ENCODE measurements around the gene SLC1A1. TPM values are rescaled to one million over a fixed set of nuclear protein-coding genes. Genes with fewer than 3 reads are reported as not detected.

Gene SLC1A1
- total RNA-seq, 6 donors from 2014 or later, result 16.8 to 62.5 (median 40.6) TPM

GRCh38 chr9:4584636-4585035, 94.4 kb downstream of the SLC1A1 start:
- ATAC-seq (ENCODE audit: low FRiP score in 2 of 2) (no peak), DNase-seq (no peak)
- Histone ChIP-seq H3K36me3 (peaks cover 0 to 19% (median 0%) of the 10 kb centered on the region in 4 donors), H3K27me3 (no peaks in the 10 kb centered on the region), H3K27ac (no peak overlapping the region), H3K4me3 (no peak overlapping the region), H3K9me3 (no peaks in the 10 kb centered on the region), H3K4me1 (peaks cover 0 to 8% (median 3%) of the 10 kb centered on the region in 4 donors)
- TF ChIP-seq EP300 (IDR thresholded peaks at IDR 0.05), result no peak
- TF ChIP-seq POLR2A (IDR thresholded peaks at IDR 0.05), result no peak
- no peak for TF ChIP-seq POLR2AphosphoS5 (IDR thresholded peaks at IDR 0.05)
- TF ChIP-seq CTCF (IDR thresholded peaks at IDR 0.05), result no peak
- 91 to 100% methylated on average over 1 of the region's 1 CpG for WGBS, 2 donors

- no peak overlapping the region for H3K27ac ChIP-seq
- whole genome bisulfite sequencing, 2 donors, result 93 to 94% methylated on average over 5 of the region's 5 CpGs
These were observed 94.9 kb downstream of the SLC1A1 start for GRCh38 chr9:4585135-4585534.

GRCh38 chr9:4588721-4589120, 98.5 kb downstream of the SLC1A1 start:
- peaks cover 3 to 16% (median 12%) of the 10 kb centered on the region in 4 donors for H3K4me1 ChIP-seq
- no peaks in the 10 kb centered on the region for H3K27me3 ChIP-seq
- no peak for DNase-seq
- peaks cover 0 to 14% (median 0%) of the 10 kb centered on the region in 4 donors for H3K36me3 ChIP-seq
- H3K4me3 ChIP-seq, result no peak overlapping the region
- H3K9me3 ChIP-seq, result no peaks in the 10 kb centered on the region
- ATAC-seq (ENCODE audit: low FRiP score in 2 of 2), result no peak
- 52 to 58% methylated on average over 2 of the region's 2 CpGs for WGBS, 2 donors
- no peak for TF ChIP-seq CTCF (IDR thresholded peaks at IDR 0.05)
- TF ChIP-seq EP300 (IDR thresholded peaks at IDR 0.05), result no peak
- TF ChIP-seq POLR2A (IDR thresholded peaks at IDR 0.05), result no peak
- no peak for TF ChIP-seq POLR2AphosphoS5 (IDR thresholded peaks at IDR 0.05)
- no peak overlapping the region for H3K27ac ChIP-seq

More at GRCh38 chr9:4585135-4585534, 94.9 kb downstream of the SLC1A1 start:
- no peak for ATAC-seq (ENCODE audit: low FRiP score in 2 of 2)
- Histone ChIP-seq H3K9me3 (no peaks in the 10 kb centered on the region), H3K4me3 (no peak overlapping the region), H3K27me3 (no peaks in the 10 kb centered on the region), H3K4me1 (peaks cover 0 to 8% (median 3%) of the 10 kb centered on the region in 4 donors), H3K36me3 (peaks cover 0 to 19% (median 0%) of the 10 kb centered on the region in 4 donors)
- no peak for DNase-seq
- TF ChIP-seq CTCF (IDR thresholded peaks at IDR 0.05) (no peak), EP300 (IDR thresholded peaks at IDR 0.05) (no peak), POLR2A (IDR thresholded peaks at IDR 0.05) (no peak), POLR2AphosphoS5 (IDR thresholded peaks at IDR 0.05) (no peak)

GRCh38 chr9:4590430-4591122, 100.3 kb downstream of the SLC1A1 start:
- H3K36me3 ChIP-seq, result no peaks in the 10 kb centered on the region
- peak in 1 of 2 donors; percentile 49 for ATAC-seq (ENCODE audit: low FRiP score in 2 of 2)
- TF ChIP-seq CTCF (IDR thresholded peaks at IDR 0.05) (no peak), POLR2A (IDR thresholded peaks at IDR 0.05) (no peak), POLR2AphosphoS5 (IDR thresholded peaks at IDR 0.05) (no peak), EP300 (IDR thresholded peaks at IDR 0.05) (no peak)
- H3K27me3 ChIP-seq, result no peaks in the 10 kb centered on the region
- peak overlapping the region in 2 of 4 donors; percentile 13 to 29 for H3K27ac ChIP-seq
- H3K4me1 ChIP-seq, result peaks cover 3 to 16% (median 12%) of the 10 kb centered on the region in 4 donors
- DNase-seq, result peak; percentile 20 to 36
- no peaks in the 10 kb centered on the region for H3K9me3 ChIP-seq
- H3K4me3 ChIP-seq, result no peak overlapping the region
- WGBS, 2 donors, result 55 to 66% methylated on average over 8 of the region's 8 CpGs

GRCh38 chr9:4591123-4591500, 100.8 kb downstream of the SLC1A1 start:
- Histone ChIP-seq H3K4me1 (peaks cover 8 to 19% (median 15%) of the 10 kb centered on the region in 4 donors), H3K9me3 (no peaks in the 10 kb centered on the region), H3K4me3 (no peak overlapping the region), H3K27ac (peak overlapping the region in 1 of 4 donors; percentile 29), H3K36me3 (no peaks in the 10 kb centered on the region), H3K27me3 (no peaks in the 10 kb centered on the region)
- TF ChIP-seq POLR2A (IDR thresholded peaks at IDR 0.05) (no peak), EP300 (IDR thresholded peaks at IDR 0.05) (no peak), CTCF (IDR thresholded peaks at IDR 0.05) (no peak), POLR2AphosphoS5 (IDR thresholded peaks at IDR 0.05) (no peak)
- 40 to 46% methylated on average over 4 of the region's 4 CpGs for WGBS, 2 donors
- DNase-seq (no peak), ATAC-seq (ENCODE audit: low FRiP score in 2 of 2) (peak in 1 of 2 donors; percentile 36)

Data from upper lobe of left lung (tissue), 6 donors.